Measurements from ENCODE around the gene HELB.
"Not testable (repeated sequence)": the region's sequence is repeated elsewhere in the genome, so short reads cannot be mapped to it uniquely, and the experiment has no call there.

HELB gene

DNA sequence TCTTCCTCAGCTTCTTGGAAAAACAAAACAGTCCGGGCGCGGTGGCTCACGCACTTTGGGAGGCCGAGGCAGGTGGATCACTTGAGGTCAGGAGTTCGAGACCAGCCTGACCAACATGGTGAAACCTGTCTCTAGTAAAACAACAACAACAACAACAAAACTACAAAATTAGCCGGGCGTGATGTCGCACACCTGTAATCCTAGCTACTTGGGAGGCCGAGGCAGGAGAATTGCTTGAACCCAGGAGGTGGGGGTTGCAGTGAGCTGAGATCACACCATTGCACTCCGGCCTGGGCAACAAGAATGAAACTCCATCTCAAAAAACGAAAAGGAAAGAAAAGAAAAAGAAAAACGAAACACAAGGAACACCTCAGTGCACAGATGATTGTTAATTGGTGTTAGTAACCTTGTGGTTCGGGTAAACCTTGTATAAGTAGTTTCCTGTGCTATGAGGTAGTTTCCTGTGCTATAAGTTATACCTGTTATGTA is 1.1 kb downstream of the HELB start:
- not testable (repeated sequence) for DNase-seq (ENCODE audit: low read depth, low spot score)

DNA sequence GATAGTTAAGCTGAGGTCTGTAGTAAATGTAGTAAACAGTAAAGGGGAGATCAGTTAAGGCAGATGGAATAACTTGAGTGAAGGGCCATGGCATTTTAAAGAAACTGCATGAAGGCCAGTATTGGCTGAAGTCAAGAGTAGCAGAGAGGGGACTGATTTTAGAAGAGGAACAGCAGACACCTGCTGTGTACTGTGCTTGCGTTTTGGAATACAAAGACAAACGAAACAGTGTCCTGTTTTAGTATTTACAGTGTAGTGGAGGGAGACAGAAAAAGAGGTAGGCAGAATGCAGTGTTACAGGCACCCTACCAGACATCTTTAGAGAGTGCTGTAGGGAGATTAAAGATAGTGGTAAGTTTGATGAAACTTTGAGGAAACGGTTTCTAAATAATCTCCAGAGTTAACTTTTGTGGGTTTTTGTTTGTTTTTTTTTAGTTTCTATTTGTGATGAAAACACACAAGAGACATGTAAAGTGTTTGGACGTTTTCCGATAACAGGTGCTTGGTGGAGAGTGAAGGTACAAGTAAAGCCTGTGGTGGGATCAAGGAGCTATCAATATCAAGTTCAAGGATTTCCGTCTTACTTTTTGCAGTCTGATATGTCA is 2.1 kb downstream of the HELB start:
- no peak for DNase-seq (ENCODE audit: low read depth, low spot score)

DNA sequence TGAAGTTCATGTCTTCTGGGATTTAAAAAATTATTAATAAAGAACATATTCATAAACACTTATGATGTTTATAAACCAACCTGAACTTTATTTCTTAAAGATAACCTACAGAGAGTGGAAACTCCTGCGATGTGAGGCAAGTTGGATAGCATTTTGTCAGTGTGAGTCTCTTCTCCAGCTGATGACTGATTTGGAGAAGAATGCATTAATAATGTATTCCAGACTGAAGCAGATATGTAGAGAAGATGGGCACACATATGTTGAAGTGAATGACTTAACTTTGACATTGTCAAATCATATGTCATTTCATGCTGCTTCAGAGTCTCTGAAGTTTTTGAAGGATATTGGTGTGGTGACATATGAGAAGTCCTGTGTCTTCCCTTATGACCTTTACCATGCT is 7.3 kb downstream of the HELB start:
- no peak for DNase-seq (ENCODE audit: low read depth, low spot score)

DNA sequence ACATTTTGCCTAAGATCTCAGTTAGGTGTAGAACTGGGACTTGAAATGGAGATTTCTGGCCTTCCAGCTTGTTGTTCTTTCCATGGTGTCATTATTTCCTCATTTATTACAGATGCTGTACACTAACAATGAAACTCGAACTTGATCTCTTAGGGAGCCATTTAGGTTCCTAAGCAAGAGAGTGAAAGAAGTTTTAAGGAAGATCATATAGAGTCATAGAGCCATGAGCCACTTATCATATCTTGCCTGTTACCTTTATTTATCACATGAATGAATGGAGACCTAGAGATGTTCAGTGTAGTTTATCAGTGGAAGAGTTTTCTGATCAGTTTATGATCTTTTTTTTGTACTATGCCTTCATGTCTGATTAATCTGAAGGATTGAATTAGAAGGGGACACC is 9.9 kb downstream of the HELB start:
- no peak for DNase-seq (ENCODE audit: low read depth, low spot score)

DNA sequence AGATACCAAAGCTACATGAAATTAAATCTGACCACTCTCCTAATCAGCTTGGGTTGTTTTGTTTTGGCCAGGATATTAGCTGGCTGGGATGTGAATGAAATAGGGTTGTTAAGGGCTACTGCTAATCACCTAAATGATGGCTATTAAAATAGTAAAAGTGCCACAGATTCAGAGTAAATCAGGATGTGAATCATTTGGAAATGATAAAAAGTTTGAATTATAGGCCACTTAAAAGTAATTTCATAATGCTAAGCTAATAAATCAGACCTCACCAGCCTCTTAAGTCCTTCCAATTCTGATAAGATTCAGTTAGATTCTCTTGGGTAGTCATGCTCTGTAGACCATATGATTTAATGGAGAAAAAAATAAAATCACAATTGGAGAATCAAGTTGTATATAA is 12.0 kb downstream of the HELB start:
- no peak for DNase-seq (ENCODE audit: low read depth, low spot score)

DNA sequence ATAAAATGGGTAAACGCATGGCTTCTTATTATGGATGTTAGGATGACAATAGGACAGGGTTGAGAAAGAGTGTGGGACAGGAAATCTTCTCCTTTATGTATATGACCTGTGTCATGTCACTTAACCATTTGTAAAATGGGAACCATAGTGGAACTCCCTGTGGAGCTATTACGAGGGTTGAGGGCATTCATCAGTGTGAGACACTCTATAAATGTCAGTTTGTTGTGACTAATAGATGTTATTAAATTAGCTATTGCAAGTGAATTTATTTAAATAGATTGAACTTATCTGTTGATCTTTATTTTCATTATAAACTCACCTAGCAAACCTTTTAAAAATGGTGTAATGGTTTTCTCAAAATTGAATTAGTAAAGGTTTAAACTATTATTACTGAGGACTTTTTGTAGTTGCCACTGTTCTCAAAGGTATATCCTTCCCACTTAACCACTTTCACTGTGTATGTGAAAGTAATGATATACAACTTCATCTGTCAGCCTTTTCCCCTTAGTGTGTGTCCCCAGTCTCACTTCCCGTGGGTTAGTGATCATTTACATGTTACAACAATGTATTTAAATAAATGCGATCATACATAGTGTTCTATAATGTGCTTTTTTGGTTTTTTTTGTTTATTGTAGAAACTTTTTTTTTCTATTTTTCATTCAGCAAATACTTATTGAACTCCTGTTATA is 17.1 kb downstream of the HELB start:
- no peak for DNase-seq (ENCODE audit: low read depth, low spot score)

DNA sequence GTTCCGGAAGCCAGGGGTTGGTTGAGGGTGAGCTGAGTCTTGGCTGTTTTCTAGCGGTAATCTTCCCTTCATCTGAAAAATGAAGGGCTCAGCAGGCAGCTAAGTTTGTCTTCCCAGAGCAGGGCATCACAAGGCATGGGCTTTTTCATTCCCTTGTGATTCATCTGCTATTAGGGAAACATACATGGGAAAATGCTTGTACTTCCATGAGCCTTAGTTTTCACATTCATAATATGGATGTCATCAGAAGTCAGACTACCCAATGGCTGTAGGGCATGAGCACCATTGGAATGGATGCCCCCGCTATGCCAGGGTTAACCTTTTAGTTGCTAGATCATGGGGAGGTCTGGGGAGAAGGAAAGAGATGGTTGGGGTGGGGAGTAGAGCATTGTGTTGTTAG is 18.7 kb downstream of the HELB start:
- DNase-seq (ENCODE audit: low read depth, low spot score): no peak

DNA sequence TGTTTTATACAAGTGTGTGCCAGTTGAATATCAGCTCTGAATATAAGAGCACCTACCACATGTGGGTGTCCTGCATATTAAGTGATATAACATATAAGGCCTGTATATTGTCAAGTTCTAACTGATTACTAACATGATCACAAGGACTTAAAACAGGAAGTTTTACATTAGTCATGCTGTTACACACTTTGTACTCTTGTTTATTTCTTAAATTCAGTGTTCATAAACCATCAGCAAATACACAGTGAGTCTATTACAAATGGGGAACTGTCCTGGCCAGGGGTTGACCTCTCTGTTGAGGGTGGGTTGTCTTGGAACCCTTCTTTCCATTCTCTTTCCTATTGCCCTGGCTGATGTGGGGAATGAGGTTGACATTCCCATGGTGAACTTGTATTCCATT is 19.1 kb downstream of the HELB start:
- no peak for DNase-seq (ENCODE audit: low read depth, low spot score)

DNA sequence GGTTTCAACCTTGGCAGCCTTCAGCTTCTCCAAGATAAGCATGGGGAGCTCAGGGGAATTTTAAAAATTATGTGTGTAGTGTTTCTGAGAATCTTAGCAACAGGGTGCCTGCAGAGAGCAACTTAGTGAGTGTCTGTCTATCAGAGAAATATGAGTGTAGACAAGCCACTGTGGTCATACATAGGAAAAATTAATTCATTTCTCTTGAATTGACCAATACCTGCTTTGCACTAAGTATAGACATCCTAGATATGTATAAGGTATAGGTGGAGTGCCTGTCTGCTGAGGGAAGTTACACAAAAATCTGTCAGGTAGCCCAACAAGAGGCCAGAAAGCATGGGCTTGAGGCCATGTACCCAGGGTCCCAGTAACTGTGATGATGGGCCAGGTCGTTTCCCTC is 20.7 kb downstream of the HELB start:
- DNase-seq (ENCODE audit: low read depth, low spot score): no peak

DNA sequence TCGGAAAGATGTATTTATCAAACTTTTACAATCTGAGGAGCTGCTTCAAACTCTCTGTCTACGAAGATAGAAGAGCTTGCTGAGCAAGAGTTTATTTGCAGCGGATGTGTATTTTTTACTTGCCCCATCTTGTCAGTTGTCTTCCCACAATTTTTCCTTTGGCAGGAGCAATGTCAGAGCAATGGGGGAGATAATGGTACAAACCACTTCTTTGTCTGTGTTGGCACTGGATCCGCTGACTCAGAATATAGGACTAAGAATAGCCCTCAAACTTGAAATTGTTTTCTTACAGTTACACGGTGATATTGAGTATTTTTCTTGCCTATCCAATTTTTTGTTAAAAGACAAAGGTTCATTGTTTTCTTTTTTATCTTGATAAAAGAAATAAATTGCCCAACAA is 27.6 kb downstream of the HELB start:
- no peak for DNase-seq (ENCODE audit: low read depth, low spot score)

DNA sequence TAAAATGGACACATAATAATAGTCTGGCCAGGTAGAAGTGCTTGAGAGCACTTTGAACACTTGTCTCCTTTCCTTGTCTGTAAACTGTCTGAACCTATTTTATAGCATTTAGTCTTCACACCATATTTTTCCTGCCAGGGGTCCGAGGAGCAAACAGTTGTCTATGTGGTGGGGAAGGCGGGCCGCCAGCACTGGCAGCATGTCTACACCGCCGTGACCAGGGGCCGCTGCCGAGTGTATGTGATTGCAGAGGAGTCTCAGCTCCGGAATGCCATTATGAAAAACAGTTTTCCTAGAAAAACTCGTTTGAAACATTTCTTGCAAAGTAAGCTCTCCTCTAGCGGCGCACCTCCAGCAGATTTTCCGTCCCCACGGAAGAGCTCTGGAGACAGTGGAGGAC is 28.7 kb downstream of the HELB start:
- no peak for DNase-seq (ENCODE audit: low read depth, low spot score)

DNA sequence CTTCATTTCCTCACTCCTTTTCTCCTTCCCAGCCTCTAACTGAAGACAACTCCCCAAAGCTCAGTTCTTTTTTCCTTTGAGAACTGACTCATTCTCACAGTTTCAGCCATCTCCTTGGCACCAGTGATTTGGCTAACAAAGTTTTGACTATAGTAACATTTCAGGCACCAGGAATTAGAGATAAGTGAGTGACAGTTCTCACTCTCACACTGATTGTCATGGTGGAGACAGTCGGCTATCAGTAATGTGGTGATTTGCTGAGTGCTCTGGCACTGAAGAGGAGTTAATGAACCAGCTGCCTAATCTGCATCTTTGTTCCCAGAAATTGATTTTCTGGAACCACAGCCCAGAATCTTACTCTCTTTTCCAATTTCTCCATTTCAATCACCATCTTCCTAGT is 29.5 kb downstream of the HELB start:
- DNase-seq (ENCODE audit: low read depth, low spot score): no peak

DNA sequence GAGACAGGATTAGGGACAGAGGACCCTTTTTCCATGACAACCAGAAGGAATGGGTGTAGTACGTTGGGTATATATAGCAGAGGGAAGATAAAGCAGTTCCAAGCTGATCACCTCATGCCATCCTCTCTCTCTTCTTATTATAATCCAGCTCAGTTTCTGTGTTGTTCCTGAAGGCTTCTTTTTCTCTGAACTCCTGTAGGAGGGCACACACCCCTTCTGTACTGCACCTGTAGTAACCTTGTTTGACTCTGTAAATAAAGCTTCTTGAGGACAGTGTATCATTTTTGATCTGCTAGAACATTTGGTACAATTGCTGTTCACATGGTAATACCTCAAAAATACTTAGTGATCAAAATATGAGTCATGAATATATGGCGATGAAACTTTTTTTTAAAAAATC is 33.5 kb downstream of the HELB start:
- DNase-seq (ENCODE audit: low read depth, low spot score): no peak

DNA sequence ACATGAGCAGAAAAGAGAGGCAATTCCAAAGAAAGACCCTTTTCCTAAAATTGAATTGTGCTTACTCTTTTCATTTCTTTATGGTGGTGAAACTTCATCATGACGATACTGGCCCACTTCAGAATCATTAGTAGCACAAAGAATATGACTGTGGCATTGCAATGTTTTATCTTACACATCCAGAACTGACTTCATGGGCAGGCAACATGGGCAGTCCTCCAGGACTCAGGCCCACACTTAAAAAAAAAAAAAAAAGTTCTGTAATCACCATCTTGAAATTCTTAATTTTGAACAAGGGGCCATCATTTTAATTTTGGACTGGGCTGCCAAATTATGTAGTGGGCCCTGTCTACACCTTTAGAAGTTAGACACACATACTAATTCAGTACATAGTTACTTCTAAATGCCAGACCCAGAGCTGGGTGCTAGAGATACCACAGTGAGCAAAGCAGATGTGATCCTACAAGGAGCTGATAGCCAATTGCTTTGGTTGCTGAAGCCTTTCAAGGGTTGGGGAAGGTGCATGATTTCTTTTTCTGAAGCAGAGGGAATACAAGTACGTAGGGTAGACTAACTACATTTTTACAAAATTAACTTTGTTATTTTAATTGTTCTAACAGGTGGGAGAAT is 35.2 kb downstream of the HELB start:
- DNase-seq (ENCODE audit: low read depth, low spot score): no peak

DNA sequence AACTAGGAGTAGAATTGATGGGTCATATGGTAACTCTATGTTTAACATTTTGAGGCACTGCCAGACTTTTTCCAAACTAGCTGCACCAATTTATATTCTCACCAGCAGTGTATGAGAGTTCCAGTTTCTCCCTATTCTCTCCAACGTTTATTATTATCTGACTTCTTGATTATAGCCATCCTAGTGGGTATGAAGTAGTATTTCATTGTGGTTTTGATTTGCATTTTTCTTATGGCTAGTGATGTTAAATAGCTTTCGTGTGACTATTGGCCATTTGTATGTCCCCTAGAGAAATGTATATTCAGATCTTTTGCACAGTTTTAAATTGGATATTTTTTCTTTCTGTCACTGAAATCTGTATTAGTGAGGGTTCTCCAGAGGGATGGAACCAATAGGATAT is 37.8 kb downstream of the HELB start:
- DNase-seq (ENCODE audit: low read depth, low spot score): no peak

DNA sequence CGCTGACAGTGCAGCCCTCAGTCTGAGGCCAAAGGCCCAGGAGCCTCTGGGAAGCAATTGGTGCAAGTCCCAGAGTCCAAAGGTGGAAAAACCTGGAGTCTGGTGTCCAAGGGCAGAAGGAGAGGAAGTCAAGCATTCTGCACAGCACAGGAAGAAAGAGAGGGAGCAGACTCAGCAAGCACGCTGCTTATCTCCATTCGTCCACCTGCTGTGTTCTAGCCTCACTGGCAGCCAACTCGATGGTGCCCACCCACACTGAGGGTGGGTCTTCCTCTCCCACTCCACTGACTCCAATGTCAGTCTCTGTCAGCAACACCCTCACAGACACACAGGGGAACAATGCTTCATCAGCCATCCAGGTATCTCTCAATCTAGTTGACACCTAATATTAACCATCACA is 38.8 kb downstream of the HELB start:
- no peak for DNase-seq (ENCODE audit: low read depth, low spot score)

DNA sequence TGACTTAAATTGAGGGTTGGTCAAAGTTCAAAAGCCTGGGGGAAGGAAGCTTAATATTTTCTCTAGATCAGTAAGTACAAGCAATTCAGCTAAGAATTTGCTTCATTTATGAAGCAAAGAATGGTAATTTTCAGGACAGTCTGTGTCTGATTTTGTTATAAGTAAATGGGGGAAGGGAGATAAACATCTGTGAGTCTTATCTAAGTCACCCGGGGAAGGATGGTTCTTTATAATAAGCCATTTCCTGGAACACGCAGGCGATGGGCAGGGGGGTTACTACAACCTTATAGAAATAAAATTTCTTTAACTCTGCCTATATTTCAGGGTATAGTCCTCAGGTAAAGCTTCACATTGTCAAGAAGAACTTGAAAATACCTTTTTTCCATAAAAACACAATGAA is 42.9 kb downstream of the HELB start:
- no peak for DNase-seq (ENCODE audit: low read depth, low spot score)

DNA sequence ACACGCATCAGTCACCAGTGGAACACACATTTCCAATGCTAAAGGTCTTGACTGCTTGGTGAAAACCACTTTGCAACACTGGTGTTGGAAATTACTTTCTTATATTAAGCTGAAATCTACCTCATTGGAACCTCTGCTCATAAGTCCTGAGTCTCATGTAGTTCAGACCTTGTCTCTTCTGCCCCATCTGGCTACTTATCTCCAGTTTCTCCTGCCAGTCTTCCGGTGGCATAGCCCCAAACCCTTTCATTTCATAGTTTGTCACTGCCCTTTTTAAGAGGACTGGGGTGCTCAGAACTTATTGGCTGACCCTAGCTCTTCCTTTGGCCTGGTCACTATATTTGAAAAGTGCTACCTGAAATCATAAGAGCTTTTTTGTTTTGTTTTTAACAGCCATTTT is 43.7 kb downstream of the HELB start:
- no peak for DNase-seq (ENCODE audit: low read depth, low spot score)

DNA sequence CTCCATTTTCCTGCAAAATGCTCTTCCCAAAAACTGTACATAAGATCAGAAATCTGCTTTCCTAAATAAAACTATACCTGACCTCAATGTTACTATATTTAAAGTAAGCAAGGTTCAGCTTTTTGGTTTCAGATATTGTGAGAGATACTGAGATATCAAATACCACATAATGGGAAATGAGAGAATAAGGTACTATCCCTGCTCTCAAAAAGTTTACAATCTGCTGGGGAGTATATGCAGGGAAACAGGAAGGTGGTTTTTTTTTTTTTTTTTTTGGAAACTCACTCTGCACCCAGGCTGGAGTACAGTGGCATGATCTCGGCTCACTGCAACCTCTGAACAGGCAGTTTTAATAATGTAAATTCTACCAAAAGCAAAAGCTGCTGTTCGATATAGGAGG is 49.0 kb downstream of the HELB start:
- no peak for DNase-seq (ENCODE audit: low read depth, low spot score)

DNA sequence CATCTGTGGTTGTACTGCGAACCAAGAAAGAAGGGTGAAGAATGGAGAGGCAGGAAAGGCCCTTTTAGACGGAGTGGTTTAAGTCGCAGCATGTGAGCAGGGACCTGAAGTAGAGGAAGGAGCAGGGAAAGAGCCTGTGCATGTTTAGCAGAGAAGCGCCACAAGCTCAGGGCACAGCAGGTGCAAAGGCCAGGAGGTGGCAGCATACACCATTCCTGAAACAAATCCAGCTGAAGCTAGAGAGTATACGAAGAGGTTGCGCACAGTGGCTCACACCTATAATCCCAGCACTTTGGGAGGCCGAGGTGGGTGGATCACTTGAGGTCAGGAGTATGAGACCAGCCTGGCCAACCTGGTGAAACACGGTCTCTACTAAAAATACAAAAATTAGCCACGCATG is 49.9 kb downstream of the HELB start:
- DNase-seq (ENCODE audit: low read depth, low spot score): no peak

DNA sequence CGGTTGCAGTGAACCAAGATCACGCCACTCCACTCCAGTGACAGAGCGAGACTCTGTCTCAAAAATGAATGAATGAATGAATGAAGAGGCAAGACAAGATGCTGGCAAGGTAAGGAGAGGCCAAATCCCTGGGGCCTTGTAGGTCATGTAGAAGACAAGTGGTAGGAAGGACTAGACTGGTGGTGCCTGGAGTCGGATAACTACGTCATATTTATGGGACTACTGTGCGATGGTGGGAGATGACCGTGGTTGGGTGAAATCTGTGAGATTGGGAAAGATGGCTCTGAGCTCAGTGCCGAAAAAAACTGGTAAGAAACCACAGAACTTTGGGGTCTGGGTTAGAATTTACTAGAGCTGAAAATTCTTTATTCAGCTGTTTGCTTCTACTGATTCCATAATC is 50.6 kb downstream of the HELB start:
- no peak for DNase-seq (ENCODE audit: low read depth, low spot score)

DNA sequence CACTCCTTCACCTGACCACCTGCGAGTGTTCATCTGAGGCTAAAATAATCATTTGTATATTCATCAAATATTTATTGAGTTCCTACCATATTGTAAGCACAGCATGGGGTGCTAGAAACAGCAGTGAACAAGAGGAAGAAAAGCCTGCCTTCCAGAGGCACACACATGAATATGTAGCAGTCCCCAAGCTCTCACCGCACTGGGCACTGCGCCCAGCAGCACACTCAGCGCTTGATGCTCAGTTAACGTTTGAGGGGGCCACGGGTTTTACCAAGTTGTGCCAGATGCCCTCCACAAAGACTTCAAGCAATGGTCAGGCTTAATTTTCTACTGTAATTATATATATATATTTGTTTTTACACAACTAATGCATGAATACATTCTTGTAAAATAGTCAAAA is 52.0 kb downstream of the HELB start:
- DNase-seq (ENCODE audit: low read depth, low spot score): no peak

DNA sequence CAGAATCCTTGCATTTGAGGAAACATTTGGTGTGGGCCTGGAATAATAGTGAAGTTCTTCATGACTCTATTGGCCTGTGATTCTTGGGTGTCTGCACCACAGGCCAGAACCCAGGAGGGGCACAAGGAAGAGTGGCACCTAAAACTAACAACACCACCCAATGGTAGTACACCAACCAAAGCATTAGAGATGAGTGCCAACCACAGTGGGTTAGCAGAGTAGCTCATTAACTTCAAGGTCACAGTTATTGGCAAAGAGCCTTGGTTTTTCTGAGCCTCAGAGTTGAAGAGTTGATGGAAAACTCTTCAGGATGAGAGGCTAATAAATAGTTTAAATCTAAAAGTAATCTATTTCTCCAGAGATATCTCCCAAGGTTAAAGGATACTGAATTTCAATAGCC is 57.0 kb downstream of the HELB start:
- no peak for DNase-seq (ENCODE audit: low read depth, low spot score)
